ENCODE results near the gene KCNN4. TPM values are rescaled to one million over a fixed set of nuclear protein-coding genes. Genes with fewer than 3 reads are reported as not detected.
A peak's percentile ranks its signal among the peaks of the same experiment; 100 is the strongest.

Gene KCNN4
- total RNA-seq, 1 experiment from 2014 or later = 0.26 TPM

GRCh38 chr19:43755256-43755801 lies 25.4 kb downstream of the KCNN4 start:
- peaks cover 5 to 25% (median 19%) of the 10 kb centered on the region in 3 experiments for H3K36me3 Mint-ChIP-seq (ENCODE audit: insufficient read depth in 1 of 3, low read depth in 3 of 3)
- no peaks in the 10 kb centered on the region for H3K27me3 Mint-ChIP-seq (ENCODE audit: low read depth)
- H3K23me2 ChIP-seq (ENCODE audit: insufficient read length, low read depth, low read length, poor library complexity, severe bottlenecking) = peaks cover 12% of the 10 kb centered on the region
- no peak overlapping the region for H3K23ac ChIP-seq (ENCODE audit: insufficient read length, low read depth, low read length)
- no peak for TF ChIP-seq CTCF (conservative IDR thresholded peaks at IDR 0.05)
- peak overlapping the region; percentile 88 for H3K9ac ChIP-seq (ENCODE audit: extremely low read depth, insufficient read length, low read length)
- H3T11ph ChIP-seq (ENCODE audit: low read length) = no peak overlapping the region
- WGBS (ENCODE audit: extremely low coverage, insufficient read length, low lambda C conversion rate) = no CpG with 5 or more reads among the region's 28 CpGs
- no peaks in the 10 kb centered on the region for H3K79me1 ChIP-seq (ENCODE audit: insufficient read depth, low read depth, low read length, poor library complexity, severe bottlenecking)
- H2AFZ ChIP-seq (ENCODE audit: low read length) = no peak overlapping the region
- peak overlapping the region; percentile 63 for H3K27ac ChIP-seq (ENCODE audit: insufficient read length, low read depth, low read length)
- H3K14ac ChIP-seq (ENCODE audit: insufficient read depth, low read length) = peak overlapping the region; percentile 95
- H2AK5ac ChIP-seq (ENCODE audit: insufficient read length, low read length) = no peak overlapping the region
- H4K8ac ChIP-seq (replicated peaks; ENCODE audit: insufficient read length, low read depth, low read length) = no peak overlapping the region
- peaks cover 21 to 31% of the 10 kb centered on the region in 2 experiments for H3K4me1 Mint-ChIP-seq
- peak overlapping the region; percentile 48; the same call in 1 of the 2 replicates for H3K4ac ChIP-seq (ENCODE audit: low read depth, low read length)
- H2BK5ac ChIP-seq (ENCODE audit: insufficient read length, low read length) = no peak overlapping the region
- no peak overlapping the region for H2BK12ac ChIP-seq (ENCODE audit: insufficient read length, low read depth, low read length)
- H3K4me2 ChIP-seq (ENCODE audit: insufficient read depth, insufficient read length, low read length) = peak overlapping the region; percentile 87
- no peaks in the 10 kb centered on the region for H4K20me1 ChIP-seq (ENCODE audit: control insufficient read depth, insufficient read depth, insufficient read length)
- no peak overlapping the region for H2BK15ac ChIP-seq (ENCODE audit: low read depth, low read length)
- H3K56ac ChIP-seq (ENCODE audit: insufficient read length, low read depth, low read length) = no peak overlapping the region
- no peaks in the 10 kb centered on the region for H3K9me3 ChIP-seq (ENCODE audit: control insufficient read depth, low read depth, low read length)
- H3K4me3 Mint-ChIP-seq = peak overlapping the region; percentile 96 to 97
- peak overlapping the region; percentile 19 for H4K5ac ChIP-seq (ENCODE audit: insufficient read length, low read depth, low read length)
- no peak overlapping the region for H4K91ac ChIP-seq (ENCODE audit: insufficient read length, low read depth, low read length)
- no peak overlapping the region for H2BK120ac ChIP-seq (ENCODE audit: low read depth, low read length, poor library complexity, severe bottlenecking)
- H3K4me1 ChIP-seq (ENCODE audit: insufficient read depth, low read length) = no peaks in the 10 kb centered on the region
- no peaks in the 10 kb centered on the region; a peak in 1 of 5 replicates for H3K9me3 Mint-ChIP-seq
- peak; percentile 57 for DNase-seq
- H3K79me2 ChIP-seq (ENCODE audit: insufficient read depth, low read length) = 0 out of 2 replicates have a peak, but pooled peaks cover 3% of the 10 kb centered on the region
- peak overlapping the region; percentile 80 for H3K18ac ChIP-seq (ENCODE audit: insufficient read length, low read depth, low read length)
- H2BK20ac ChIP-seq (ENCODE audit: low read depth, low read length, poor library complexity, severe bottlenecking) = no peak overlapping the region
- H3K27me3 ChIP-seq (ENCODE audit: insufficient read depth, low read length) = no peaks in the 10 kb centered on the region
- peak overlapping the region; percentile 99 for H3K27ac Mint-ChIP-seq
